MM.1S (cell line): ENCODE data around the gene DISC1.

Experiments used
- CTCF ChIP-seq: fragments of 300-600 bp; sonication (generic); IDR thresholded peaks from 2 replicates; pipeline ENCODE4 v1.5.1; 2016; ENCODE audit warnings: antibody characterized with exemption, low read length, mixed read lengths
- EZH2 ChIP-seq: fragments of 300-600 bp; sonication (generic); optimal IDR thresholded peaks from 2 replicates; pipeline ENCODE3; 2017; ENCODE audit warnings: low read depth, mild to moderate bottlenecking, antibody characterized with exemption, low read length, mixed read lengths

- TF ChIP-seq CTCF (no peak), EZH2 (no peak)
Observed at GRCh38 chr1:231919239-231919885, 292.8 kb downstream of the DISC1 start.
